ENCODE results near the gene HELZ2.

DNA sequence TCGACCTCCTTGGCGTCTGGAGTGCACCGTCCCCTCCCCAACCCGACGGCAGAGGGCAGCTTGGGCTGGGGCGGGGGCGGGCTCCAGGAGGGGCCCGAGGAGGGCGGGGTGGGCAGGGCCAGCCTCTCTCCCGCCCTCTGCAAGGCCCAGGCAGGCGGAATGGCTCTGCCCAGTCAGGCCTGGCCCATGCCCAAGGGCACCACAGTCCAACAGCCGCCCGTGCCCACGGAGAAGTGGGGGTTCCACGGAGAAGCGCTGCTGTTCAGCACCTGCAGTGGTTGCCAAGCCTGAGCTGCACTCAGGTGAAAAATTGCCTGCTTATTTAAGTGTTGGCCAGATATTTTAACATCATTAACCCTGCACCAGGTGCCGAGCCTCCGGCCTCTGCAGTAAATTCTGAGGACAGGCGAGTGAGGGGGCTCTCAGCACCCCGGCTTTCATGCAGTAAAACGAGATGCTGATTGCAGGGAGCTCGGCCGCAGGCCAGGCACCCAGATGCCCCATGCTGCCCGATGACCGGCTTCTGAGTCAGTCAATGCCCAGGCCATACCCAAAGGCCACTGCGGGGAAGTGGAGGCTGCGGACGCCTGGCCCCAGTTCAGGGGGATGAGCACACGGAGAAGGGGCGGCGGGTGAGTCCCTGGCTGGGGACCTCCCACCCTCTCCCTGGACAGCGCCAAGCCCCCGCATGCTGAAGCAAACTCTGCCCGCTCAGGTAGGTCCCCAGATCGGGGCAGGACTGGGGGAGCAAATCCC lies 26.1 kb downstream of the HELZ2 start, which contains the start of gene SRMS:
- TF ChIP-seq, protein P1, sequence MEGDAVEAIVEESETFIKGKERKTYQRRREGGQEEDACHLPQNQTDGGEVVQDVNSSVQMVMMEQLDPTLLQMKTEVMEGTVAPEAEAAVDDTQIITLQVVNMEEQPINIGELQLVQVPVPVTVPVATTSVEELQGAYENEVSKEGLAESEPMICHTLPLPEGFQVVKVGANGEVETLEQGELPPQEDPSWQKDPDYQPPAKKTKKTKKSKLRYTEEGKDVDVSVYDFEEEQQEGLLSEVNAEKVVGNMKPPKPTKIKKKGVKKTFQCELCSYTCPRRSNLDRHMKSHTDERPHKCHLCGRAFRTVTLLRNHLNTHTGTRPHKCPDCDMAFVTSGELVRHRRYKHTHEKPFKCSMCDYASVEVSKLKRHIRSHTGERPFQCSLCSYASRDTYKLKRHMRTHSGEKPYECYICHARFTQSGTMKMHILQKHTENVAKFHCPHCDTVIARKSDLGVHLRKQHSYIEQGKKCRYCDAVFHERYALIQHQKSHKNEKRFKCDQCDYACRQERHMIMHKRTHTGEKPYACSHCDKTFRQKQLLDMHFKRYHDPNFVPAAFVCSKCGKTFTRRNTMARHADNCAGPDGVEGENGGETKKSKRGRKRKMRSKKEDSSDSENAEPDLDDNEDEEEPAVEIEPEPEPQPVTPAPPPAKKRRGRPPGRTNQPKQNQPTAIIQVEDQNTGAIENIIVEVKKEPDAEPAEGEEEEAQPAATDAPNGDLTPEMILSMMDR (conservative IDR thresholded peaks at IDR 0.05; ENCODE audit: low read length): no peak
- TF ChIP-seq EZH2phosphoT487 (IDR thresholded peaks at IDR 0.05; ENCODE audit: borderline replicate concordance, low read depth, low read length): no peak
